ENCODE data around the gene WDR17.

Gene WDR17

DNA sequence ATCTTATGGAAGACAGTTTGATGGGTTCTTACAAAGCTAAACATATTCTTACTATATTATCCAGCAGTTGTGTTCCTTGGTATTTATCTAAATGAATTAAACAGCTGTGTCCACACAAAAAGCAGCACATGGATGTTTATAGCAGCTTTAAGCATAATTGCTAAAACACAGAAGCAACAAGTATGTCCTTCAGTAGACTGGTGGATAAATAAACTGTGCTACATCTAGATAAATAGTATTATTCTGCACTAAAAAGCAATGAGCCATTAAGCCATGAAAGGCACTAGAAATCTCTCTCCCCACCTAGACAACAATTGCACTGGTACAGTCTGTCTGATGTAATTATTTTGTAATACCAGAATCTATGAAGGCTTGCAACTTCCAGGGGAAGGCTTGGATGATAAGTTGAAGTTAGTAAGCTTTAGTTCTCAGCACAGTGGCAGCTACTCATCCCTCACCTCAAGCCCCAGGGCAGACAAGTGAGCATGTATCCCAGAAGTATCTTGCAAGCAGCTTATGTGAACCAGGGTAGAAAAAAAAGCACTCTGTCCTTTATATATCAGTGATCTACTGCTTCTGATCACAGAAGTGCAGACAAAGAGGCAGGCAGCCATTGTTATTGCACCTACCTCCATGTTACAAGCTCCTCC is 36.9 kb downstream of the WDR17 start:
- DNase-seq = no peak

DNA sequence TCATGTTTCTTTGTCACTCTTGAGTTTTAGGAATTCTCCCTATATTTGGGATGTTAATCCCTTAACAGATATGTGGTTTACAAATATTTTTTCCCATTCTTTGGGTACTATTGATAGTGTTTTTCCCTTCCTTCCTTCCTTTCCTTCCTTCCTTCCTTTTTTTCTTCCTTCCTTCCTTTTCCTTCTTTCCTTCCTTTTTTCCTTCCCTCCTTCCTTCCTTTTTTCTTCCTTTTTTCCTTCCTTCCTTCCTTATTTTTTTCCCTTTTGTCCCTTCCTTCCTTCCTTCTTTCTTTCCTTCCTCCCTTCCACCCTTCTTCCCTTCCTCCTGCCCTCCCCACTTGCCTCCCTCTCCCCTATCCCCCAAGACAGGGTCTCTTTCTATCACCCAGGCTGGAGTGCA is 42.1 kb downstream of the WDR17 start:
- no peak for DNase-seq

DNA sequence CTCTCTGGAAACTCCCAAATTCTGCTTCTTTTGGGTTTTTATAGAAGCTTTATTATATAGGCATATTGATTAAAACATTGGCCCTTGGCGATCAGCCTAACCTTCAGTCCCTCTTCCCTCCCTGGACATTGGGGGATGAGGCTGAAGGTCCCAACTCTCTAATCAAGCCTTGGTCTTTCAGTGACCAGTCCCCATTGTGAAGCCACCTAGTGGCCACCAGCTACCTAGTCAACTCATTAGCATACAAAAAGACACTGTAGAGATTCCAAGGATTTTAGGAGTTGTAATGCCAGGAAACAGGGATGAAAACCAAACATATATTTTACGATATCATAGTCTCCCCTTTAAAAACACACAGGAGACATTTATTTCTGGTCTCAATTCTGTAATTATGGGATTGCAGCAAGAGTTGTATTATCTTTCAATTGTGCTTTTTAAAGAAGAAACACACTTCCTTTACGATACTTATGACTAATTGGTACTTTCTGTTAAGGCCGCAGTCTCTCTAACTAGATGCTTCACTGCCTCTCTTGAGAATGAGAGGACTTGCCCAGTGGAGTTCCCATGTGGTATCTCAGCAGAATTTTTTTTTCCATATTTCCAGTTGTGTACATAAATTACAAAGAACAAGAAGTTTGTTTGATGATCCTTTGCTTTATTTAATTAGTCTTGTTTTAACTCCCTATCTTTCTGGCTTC is 58.2 kb downstream of the WDR17 start:
- peak; percentile 7 for DNase-seq

- DNase-seq = no peak
These were observed 59.4 kb downstream of the WDR17 start for GRCh38 chr4:176125063-176125462.

DNA sequence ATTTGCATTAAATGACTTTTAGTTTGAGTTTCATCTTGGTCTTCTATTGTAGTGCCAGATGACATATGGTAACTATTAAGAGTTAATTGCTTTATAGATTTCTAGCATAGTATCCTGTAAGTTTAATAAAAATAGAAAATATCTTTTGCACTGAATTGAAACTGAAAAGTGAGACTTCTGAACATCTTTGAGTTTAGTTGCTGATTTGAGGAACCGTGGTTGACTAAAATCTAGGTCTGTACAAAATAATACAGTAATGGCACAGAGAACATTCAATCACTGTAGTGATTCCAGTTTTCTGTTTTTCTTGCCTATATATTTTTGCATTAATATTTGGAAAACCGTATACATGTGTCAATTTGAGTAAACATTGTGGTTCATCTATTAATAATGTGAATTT is 69.0 kb downstream of the WDR17 start:
- DNase-seq = no peak

DNA sequence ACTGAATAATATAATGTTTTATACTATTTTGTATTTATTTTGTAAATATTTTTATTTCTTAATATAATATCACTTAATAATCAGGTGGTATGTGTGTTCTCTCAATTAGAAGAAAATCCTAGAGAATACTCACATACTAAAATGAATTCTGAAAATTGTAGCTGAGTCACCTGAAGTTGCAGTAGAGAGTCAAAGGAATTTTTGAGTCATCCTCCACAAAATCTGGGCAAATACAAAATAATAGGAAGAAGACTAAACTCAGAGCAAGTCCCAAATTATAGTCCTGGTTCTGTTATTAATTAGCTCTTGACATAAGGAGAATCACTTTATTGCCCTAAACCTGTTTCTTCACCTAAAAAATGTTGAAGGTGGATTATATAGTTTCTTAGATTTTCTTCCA is 72.0 kb downstream of the WDR17 start:
- peak; percentile 41 for DNase-seq

GRCh38 chr4:176139518-176139917 is 73.9 kb downstream of the WDR17 start:
- DNase-seq = no peak

DNA sequence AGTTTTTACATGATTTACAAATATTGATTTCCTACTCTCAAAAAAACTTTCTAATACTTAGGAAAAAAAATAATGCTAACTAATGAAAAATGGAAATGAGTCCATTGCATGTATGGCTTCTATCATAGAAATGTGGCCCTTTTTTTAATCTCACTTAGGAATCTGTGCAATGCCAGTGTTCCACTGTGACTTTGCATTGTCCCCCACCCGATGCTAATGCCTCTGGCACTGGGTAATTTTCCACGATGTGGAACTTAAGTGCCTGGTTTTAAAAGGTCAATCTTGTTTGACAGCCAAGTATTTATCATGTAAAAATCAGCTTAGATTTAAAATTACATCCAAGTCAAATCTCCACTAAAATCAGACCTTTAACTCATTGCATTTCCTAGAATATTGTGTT is 76.6 kb downstream of the WDR17 start:
- DNase-seq = no peak

DNA sequence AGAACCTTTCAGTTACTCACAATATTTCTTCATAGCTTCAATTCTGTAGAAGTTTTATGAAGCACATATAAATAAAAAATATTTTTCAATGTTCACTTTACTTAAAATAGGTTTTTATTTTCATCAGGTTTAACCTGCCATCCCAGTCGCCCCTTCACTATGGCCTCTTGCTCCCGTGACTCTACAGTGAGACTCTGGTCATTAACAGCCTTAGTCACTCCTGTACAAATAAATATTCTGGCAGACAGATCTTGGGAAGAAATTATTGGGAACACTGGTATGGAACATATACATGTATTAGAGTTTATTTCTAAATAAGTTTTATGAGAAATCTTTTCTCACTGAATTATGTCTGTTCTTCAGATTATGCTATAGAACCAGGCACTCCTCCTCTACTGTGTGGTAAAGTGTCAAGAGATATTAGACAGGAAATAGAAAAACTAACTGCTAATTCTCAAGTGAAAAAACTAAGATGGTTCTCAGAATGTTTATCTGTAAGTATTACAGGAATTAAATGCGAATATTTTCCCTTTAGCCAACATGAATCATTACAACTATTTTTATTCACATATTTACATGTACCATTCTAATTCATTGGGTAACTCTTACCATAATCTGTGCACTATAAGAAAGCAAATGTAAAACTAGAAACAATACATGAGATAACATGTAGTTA is 84.2 kb downstream of the WDR17 start:
- DNase-seq = peak; percentile 25

DNA sequence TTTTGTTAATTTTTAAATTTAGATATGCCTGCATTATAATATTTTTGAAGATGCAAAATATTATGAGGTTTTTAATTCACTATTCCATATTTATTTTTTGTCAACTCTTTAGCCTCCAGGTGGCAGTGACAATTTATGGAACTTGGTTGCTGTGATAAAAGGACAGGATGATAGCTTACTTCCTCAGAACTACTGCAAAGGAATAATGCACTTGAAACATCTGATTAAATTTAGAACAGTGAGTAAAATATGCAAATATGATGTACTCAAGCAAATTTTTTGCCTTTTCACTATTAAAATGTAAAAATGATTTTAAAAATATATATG is 84.7 kb downstream of the WDR17 start:
- DNase-seq = peak; percentile 44

DNA sequence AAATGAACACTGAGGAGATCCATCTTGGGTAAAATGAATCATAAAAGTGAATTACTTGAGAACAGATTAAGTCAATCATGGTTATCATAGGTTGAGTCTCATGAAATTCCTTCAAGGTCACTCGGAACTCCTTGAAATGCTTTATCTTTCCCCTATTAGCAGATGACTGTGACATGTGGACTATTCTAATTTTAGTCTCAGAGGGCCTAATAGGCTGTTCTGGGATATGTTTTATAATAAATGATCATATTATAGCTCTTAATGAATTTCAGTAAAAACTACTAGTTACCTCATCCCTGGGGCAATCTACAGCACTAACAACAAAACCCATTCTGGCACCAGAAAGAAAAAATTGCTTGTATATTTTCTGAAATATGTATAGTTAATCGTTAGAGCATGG is 85.1 kb downstream of the WDR17 start:
- DNase-seq = no peak

DNA sequence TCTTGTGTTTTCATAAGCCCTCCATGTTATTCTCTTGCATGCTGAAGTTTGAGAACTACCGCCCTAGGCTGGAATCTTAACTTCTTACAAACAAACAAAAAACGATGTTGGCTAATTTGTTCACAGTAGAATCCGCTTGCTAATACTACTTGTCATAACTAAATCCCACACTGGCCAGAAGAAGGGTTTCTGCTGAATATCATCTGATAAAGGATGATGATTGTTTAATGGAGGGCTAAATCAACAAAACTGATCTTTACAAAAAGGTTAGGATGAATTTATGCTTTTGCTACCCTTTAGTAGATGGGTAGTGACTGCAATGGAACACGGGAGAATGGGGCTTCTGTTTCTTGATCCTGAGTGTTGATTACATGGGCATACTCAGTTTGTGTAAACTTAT is 87.5 kb downstream of the WDR17 start:
- DNase-seq = no peak

DNA sequence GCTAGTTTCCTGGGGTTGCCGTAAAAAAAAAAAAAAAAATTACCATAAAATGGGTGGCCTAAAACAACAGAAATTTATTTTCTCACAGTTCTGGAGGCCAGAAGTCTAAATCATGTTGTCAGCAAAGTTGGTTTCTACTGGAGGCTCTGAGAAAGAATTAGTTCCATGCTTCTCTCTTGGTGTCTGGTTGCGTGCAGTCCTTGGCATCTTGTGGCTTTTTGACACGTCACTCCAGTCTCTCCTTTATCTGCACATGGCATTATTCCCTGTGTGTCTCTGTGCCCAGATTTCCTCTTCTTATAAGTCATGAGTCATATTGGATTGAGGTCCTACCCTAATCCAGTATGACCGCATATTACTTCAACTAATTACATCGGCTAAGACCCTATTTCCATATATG is 91.0 kb downstream of the WDR17 start:
- DNase-seq = no peak

DNA sequence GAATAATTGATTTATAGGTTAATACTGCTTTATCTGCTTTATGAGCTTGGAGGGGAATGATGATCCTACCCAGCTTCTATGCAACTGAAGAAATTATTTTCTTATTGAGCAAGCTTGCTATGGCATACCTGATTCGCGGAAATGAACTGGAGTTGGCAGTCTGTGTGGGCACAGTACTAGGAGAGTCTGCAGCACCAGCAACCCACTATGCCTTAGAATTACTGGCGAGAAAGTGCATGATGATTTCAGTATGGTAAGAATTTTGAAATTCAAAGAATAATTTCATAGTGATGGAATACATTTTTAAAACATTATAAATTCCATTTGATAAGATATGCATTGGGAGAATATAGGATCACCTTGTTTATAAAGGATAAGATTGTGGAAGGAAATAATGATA is 97.4 kb downstream of the WDR17 start:
- no peak for DNase-seq

DNA sequence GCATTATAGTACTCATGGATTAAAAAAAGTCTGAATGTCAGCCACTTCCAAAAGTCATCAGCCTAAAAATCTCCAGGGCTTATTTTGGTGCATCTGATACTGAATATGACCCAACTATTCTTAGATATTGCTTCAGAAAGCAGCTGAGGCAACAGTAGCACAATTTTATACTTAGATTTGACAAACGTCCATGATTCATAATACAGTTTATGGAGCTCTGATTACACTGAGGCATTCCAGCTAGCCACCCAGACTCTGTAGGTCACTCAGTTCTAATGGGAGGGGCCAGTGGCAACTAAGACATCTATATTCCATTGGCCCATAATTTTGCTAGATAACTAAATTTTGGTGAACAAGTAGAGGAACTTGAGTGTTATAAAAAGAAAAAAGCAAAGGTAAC is 119.4 kb downstream of the WDR17 start:
- peak; percentile 84 for DNase-seq

GRCh38 chr4:176186067-176186466 is 120.4 kb downstream of the WDR17 start:
- DNase-seq = no peak

DNA sequence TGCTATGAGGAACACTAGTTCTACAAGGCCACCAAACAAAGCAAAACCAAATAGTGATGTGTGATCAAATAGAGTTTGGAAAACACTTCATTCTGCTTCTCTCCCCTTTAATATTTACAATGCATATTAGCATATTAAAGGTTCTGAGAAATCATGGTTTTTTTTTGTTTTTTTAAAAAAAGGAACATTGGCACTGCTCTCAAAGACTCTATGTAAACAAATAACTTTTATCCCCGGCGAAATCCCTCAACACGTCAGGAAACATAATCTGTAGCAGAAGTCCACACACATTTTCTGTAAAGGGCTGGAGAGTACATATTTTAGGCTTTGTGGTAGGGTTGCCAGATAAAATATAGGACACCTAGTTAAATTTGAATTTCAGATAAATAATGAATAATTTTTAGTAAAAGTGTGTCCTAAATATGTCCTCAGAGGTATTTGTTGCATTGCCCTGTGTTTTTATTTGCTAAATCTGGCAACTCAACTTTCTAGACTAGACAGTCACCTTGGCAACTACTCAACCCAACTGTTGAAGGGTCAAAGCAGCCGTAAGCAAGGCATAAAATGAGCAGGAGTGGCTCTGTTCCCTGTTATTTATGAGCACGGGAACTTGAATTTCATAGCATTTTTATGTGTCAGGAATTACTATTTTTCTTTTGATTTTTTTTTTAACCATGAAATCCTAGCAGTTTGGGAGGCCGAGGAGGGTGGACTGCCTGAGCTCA is 121.2 kb downstream of the WDR17 start:
- peak; percentile 12 for DNase-seq

DNA sequence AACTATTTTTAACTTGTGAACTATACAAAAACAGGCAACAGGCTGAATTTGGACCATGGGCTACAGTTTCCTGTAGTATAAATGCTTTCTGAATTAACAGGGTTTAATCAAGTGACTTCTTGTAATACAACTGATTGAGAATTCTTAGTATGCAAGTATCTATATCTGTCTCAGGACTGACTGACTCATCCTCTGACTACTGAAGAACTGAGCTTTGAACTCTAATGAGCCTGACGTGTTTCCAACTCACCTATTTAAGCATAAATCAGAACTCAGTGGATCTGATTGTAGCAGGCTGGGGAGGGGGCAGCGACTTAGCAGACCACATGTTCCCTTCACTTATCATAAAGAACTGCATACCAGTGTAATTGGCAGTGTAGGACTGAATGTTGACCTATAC is 122.0 kb downstream of the WDR17 start:
- peak; percentile 72 for DNase-seq

GRCh38 chr4:176188654-176189053 is 123.0 kb downstream of the WDR17 start:
- DNase-seq = peak; percentile 20

DNA sequence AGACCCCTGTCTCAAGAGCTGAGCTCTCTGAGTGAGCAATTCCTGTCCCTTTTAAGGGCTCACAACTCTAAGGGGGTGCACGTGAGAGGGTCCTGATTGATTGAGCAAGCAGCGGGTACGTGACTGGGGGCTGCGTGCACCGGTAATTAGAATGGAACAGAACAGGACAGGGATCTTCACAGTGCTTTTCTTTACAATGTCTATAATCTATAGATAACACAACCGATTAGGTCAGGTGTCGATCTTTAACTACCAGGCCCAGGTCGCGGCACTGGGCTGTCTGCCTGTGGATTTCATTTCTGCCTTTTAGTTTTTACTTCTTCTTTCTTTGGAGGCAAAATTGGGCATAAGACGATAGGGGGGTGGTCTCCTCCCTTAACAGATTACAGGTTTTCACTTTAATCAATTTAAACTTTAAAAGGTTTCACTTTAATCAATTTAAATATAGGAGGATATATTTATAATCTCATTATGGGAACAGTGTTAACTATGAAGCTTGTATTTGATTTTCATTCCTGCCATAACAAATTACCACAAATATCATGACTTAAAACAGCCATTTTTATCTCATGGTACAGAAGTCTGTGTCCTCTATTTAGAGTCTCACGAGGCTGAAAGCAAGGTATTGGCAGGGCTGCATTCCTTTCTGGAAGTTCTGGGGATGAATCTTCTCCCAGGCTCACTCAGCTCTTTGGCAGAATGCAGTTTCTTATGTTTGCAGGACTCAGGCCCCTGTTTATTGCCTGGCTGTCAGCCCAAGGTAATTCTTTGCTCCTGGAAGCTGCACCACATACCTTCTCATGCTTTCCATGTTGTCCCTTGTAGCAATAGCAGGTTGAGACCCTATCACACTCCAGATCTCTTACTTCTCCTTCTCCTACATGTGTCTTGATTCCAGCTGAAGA is 124.5 kb downstream of the WDR17 start:
- no peak for DNase-seq

GRCh38 chr4:176191974-176192373 is 126.3 kb downstream of the WDR17 start:
- DNase-seq = peak; percentile 41

DNA sequence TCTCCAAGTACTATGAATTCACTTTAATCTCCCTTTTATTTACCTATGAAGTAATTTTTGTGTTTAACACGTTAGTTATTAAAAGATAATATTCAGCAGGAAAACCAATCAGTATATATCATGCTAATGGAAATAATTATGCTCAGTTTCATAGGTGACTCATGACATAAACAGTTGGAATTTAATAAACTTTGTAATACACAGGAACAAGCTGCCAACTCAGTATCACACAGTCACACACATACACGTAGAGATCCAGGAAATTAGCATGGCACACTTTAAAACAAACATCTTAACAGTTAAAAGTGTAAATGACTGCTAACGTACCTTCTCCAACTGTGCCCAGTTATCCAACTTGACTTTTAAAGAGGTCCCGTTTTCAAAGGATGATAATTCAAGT is 127.5 kb downstream of the WDR17 start:
- peak; percentile 67 for DNase-seq

- DNase-seq = peak; percentile 86
These were observed 128.3 kb downstream of the WDR17 start for GRCh38 chr4:176193938-176194337.
